ENCODE results near the gene CTCF. TPM values are rescaled to one million over a fixed set of nuclear protein-coding genes. Genes with fewer than 3 reads are reported as not detected.
"Not testable (repeated sequence)": the region's sequence is repeated elsewhere in the genome, so short reads cannot be mapped to it uniquely, and the experiment has no call there.

Gene CTCF
- total RNA-seq, 1 experiment from 2014 or later = 26.4 TPM

- in situ Hi-C loops (cut with HindIII; ENCODE audit: low pct_unique_long_range_greater_than_20kb, low sequenced_read_pairs) = no loop called here
- DNase-seq (ENCODE audit: low read depth, low spot score) = peak; percentile 21
These were observed 32.0 kb upstream of the CTCF start for GRCh38 chr16:67530013-67530939.

- DNase-seq (ENCODE audit: low read depth, low spot score) = no peak
These were observed 31.1 kb upstream of the CTCF start for GRCh38 chr16:67531247-67531646.

GRCh38 chr16:67533024-67533560, 29.2 kb upstream of the CTCF start:
- no peak for DNase-seq (ENCODE audit: low read depth, low spot score)
- in situ Hi-C loops (cut with HindIII; ENCODE audit: low pct_unique_long_range_greater_than_20kb, low sequenced_read_pairs) = no loop called here

More at GRCh38 chr16:67531247-67531646, 31.1 kb upstream of the CTCF start:
- in situ Hi-C loops (cut with HindIII; ENCODE audit: low pct_unique_long_range_greater_than_20kb, low sequenced_read_pairs) = no loop called here

- DNase-seq (ENCODE audit: low read depth, low spot score); in situ Hi-C loops (cut with HindIII; ENCODE audit: low pct_unique_long_range_greater_than_20kb, low sequenced_read_pairs): not testable (repeated sequence)
These were observed 28.3 kb upstream of the CTCF start for GRCh38 chr16:67533987-67534386.

GRCh38 chr16:67534431-67534830, 27.9 kb upstream of the CTCF start:
- in situ Hi-C loops (cut with HindIII; ENCODE audit: low pct_unique_long_range_greater_than_20kb, low sequenced_read_pairs) = no loop called here

GRCh38 chr16:67535201-67535600, 27.1 kb upstream of the CTCF start:
- DNase-seq (ENCODE audit: low read depth, low spot score) = no peak

More at GRCh38 chr16:67534431-67534830, 27.9 kb upstream of the CTCF start:
- DNase-seq (ENCODE audit: low read depth, low spot score) = no peak

GRCh38 chr16:67537270-67537635, 25.1 kb upstream of the CTCF start:
- in situ Hi-C loops (cut with HindIII; ENCODE audit: low pct_unique_long_range_greater_than_20kb, low sequenced_read_pairs) = no loop called here
- DNase-seq (ENCODE audit: low read depth, low spot score) = no peak

More at GRCh38 chr16:67535201-67535600, 27.1 kb upstream of the CTCF start:
- in situ Hi-C loops (cut with HindIII; ENCODE audit: low pct_unique_long_range_greater_than_20kb, low sequenced_read_pairs) = no loop called here

- DNase-seq (ENCODE audit: low read depth, low spot score) = no peak
- in situ Hi-C loops (cut with HindIII; ENCODE audit: low pct_unique_long_range_greater_than_20kb, low sequenced_read_pairs) = no loop called here
These were observed 24.4 kb upstream of the CTCF start for GRCh38 chr16:67537636-67538591.

GRCh38 chr16:67538666-67539101, 23.6 kb upstream of the CTCF start:
- in situ Hi-C loops (cut with HindIII; ENCODE audit: low pct_unique_long_range_greater_than_20kb, low sequenced_read_pairs) = no loop called here
- DNase-seq (ENCODE audit: low read depth, low spot score) = no peak

- no peak for DNase-seq (ENCODE audit: low read depth, low spot score)
- in situ Hi-C loops (cut with HindIII; ENCODE audit: low pct_unique_long_range_greater_than_20kb, low sequenced_read_pairs) = no loop called here
These were observed 23.1 kb upstream of the CTCF start for GRCh38 chr16:67539271-67539670.

GRCh38 chr16:67539691-67540635, 22.4 kb upstream of the CTCF start:
- DNase-seq (ENCODE audit: low read depth, low spot score) = no peak
- in situ Hi-C loops (cut with HindIII; ENCODE audit: low pct_unique_long_range_greater_than_20kb, low sequenced_read_pairs) = no loop called here

- DNase-seq (ENCODE audit: low read depth, low spot score) = no peak
- in situ Hi-C loops (cut with HindIII; ENCODE audit: low pct_unique_long_range_greater_than_20kb, low sequenced_read_pairs) = no loop called here
These were observed 21.6 kb upstream of the CTCF start for GRCh38 chr16:67540756-67541155.

GRCh38 chr16:67541391-67542263, 20.7 kb upstream of the CTCF start:
- DNase-seq (ENCODE audit: low read depth, low spot score) = no peak
- in situ Hi-C loops (cut with HindIII; ENCODE audit: low pct_unique_long_range_greater_than_20kb, low sequenced_read_pairs) = no loop called here

GRCh38 chr16:67542464-67542863, 19.9 kb upstream of the CTCF start:
- in situ Hi-C loops (cut with HindIII; ENCODE audit: low pct_unique_long_range_greater_than_20kb, low sequenced_read_pairs) = no loop called here

GRCh38 chr16:67543036-67543435, 19.3 kb upstream of the CTCF start:
- in situ Hi-C loops (cut with HindIII; ENCODE audit: low pct_unique_long_range_greater_than_20kb, low sequenced_read_pairs) = no loop called here
- DNase-seq (ENCODE audit: low read depth, low spot score) = no peak

More at GRCh38 chr16:67542464-67542863, 19.9 kb upstream of the CTCF start:
- peak; percentile 82 for DNase-seq (ENCODE audit: low read depth, low spot score)

- in situ Hi-C loops (cut with HindIII; ENCODE audit: low pct_unique_long_range_greater_than_20kb, low sequenced_read_pairs) = no loop called here
- no peak for DNase-seq (ENCODE audit: low read depth, low spot score)
These were observed 18.7 kb upstream of the CTCF start for GRCh38 chr16:67543582-67543981.
